Mesenchymal stem cell (in vitro differentiated cells and primary cell): ENCODE results near the gene LRP4.

ENCODE experiments used
- DNase-seq: peaks from one replicate; pipeline ENCODE4 v3.0.0-alpha.2; 2013
- H2AFZ ChIP-seq: one replicate; pipeline ENCODE4 v1.6.1; 2013; ENCODE audit warnings: low read depth, mild to moderate bottlenecking, control low read depth, inconsistent platforms, low read length, moderate library complexity
- H2AK5ac ChIP-seq: 2 replicates; pipeline ENCODE4 v1.6.1; 2013; ENCODE audit warnings: low read length, moderate library complexity, mild to moderate bottlenecking, inconsistent platforms; ENCODE audit not compliant: severe bottlenecking
- H2BK120ac ChIP-seq: one replicate; pipeline ENCODE4 v1.6.1; 2013; ENCODE audit warnings: low read depth, mild to moderate bottlenecking, inconsistent platforms, low read length, moderate library complexity
- H2BK12ac ChIP-seq, 2 experiments: one replicate each; pipeline ENCODE4 v1.6.1; 2013; ENCODE audit warnings: inconsistent platforms in 2 of 2, low read length in 2 of 2, mild to moderate bottlenecking in 2 of 2, moderate library complexity in 2 of 2, control low read depth in 1 of 2
- H2BK15ac ChIP-seq: one replicate; pipeline ENCODE4 v1.6.1; 2013; ENCODE audit warnings: mild to moderate bottlenecking, low read depth, inconsistent platforms; ENCODE audit not compliant: poor library complexity, severe bottlenecking
- H2BK5ac ChIP-seq: 2 replicates; pipeline ENCODE4 v1.6.1; 2013; ENCODE audit warnings: low read depth, mild to moderate bottlenecking, low read length, control low read depth, inconsistent platforms; ENCODE audit not compliant: poor library complexity, severe bottlenecking
- H3K14ac ChIP-seq, 2 experiments: one replicate each; pipeline ENCODE4 v1.6.1; 2013; ENCODE audit warnings: inconsistent platforms in 2 of 2, low read length in 2 of 2, control low read depth in 1 of 2, mild to moderate bottlenecking in 1 of 2, moderate library complexity in 1 of 2
- H3K18ac ChIP-seq, 2 experiments: one replicate each; pipeline ENCODE4 v1.6.1; 2013; ENCODE audit warnings: inconsistent platforms in 2 of 2, low read length in 2 of 2, control low read depth in 1 of 2, low read depth in 1 of 2, mild to moderate bottlenecking in 1 of 2
- H3K23ac ChIP-seq, 2 experiments: one replicate each; pipeline ENCODE4 v1.6.1; 2013; ENCODE audit warnings: inconsistent platforms in 2 of 2, low read length in 2 of 2, mild to moderate bottlenecking in 2 of 2, moderate library complexity in 2 of 2, control low read depth in 1 of 2
- H3K27ac ChIP-seq: 2 replicates; pipeline ENCODE4 v1.5.1; 2013; ENCODE audit warnings: mild to moderate bottlenecking, moderate library complexity, low read length, control low read depth, inconsistent platforms; ENCODE audit not compliant: poor library complexity, severe bottlenecking
- H3K27me3 ChIP-seq, 2 experiments: 2 replicates each; pipeline versions ENCODE4 v1.6.1 to v1.7.0; 2013; ENCODE audit warnings: low read length in 2 of 2, mild to moderate bottlenecking in 2 of 2, moderate library complexity in 2 of 2, control low read depth in 1 of 2, inconsistent platforms in 1 of 2; ENCODE audit not compliant: control insufficient read depth in 1 of 2, insufficient read depth in 1 of 2
- H3K36me3 ChIP-seq, 2 experiments: 2 replicates each; pipeline versions ENCODE4 v1.6.1 to v1.7.0; 2013; ENCODE audit warnings: low read length in 2 of 2, control low read depth in 1 of 2, inconsistent platforms in 1 of 2, low read depth in 1 of 2, mild to moderate bottlenecking in 1 of 2; ENCODE audit not compliant: insufficient read depth in 2 of 2, control insufficient read depth in 1 of 2
- H3K4ac ChIP-seq, 2 experiments: one replicate each; pipeline ENCODE4 v1.6.1; 2013; ENCODE audit warnings: inconsistent platforms in 2 of 2, low read length in 2 of 2, mild to moderate bottlenecking in 2 of 2, moderate library complexity in 2 of 2, control low read depth in 1 of 2, low read depth in 1 of 2
- H3K4me1 ChIP-seq: 2 replicates; pipeline ENCODE4 v1.6.1; 2013; ENCODE audit warnings: low read depth, low read length, control low read depth; ENCODE audit not compliant: control insufficient read depth, insufficient read depth
- H3K4me2 ChIP-seq: 2 replicates; pipeline ENCODE4 v1.6.1; 2013; ENCODE audit warnings: low read length, mild to moderate bottlenecking, inconsistent platforms; ENCODE audit not compliant: poor library complexity, severe bottlenecking
- H3K4me3 ChIP-seq, 2 experiments: 2 replicates each; pipeline versions ENCODE4 v1.5.1 to v1.7.0; 2013; ENCODE audit warnings: low read length in 2 of 2, mild to moderate bottlenecking in 2 of 2, control low read depth in 1 of 2, low read depth in 1 of 2; ENCODE audit not compliant: insufficient read depth in 1 of 2
- H3K79me1 ChIP-seq: replicated peaks from 2 replicates; pipeline ENCODE4 v1.6.1; 2013; ENCODE audit warnings: mild to moderate bottlenecking, control low read depth, low read length, inconsistent platforms; ENCODE audit not compliant: poor library complexity, severe bottlenecking
- H3K9ac ChIP-seq: 2 replicates; pipeline ENCODE4 v1.7.0; 2013; ENCODE audit warnings: mild to moderate bottlenecking, low read length, moderate library complexity
- H3K9me3 ChIP-seq: 2 replicates; pipeline ENCODE4 v1.7.0; 2013; ENCODE audit warnings: mild to moderate bottlenecking, low read length; ENCODE audit not compliant: control insufficient read depth
- H4K8ac ChIP-seq: one replicate; pipeline ENCODE4 v1.6.1; 2013; ENCODE audit warnings: inconsistent platforms, mild to moderate bottlenecking, low read length, moderate library complexity
- H4K91ac ChIP-seq: one replicate; pipeline ENCODE4 v1.6.1; 2013; ENCODE audit warnings: mild to moderate bottlenecking, low read length, inconsistent platforms
- WGBS: methylation state at CpG from one replicate; pipeline ENCODE4 v1.1.7; 2013; ENCODE audit warnings: mixed read lengths; 5-methylcytosine and 5-hydroxymethylcytosine counted together

LRP4 gene

DNA sequence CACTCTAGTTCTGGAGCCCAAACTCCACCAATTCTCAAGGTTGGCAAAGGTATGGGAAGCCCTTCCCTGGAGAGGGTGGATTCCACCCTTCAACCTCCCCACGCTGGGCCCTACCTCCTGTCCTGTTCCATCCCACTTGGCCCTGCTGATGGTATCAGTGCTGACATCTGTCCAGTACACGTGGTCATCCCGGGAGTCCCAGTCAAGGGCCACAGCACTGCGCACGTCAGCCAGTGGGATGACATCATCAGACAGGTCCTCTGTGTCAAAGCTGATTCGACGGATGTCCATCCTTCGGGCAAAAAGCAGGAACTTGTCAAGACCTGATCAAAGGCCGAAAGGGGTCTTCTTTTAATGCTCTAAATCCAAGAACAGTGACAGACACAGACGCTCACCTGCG, 32.1 kb downstream of the LRP4 start:
- H4K8ac ChIP-seq, result no peak overlapping the region
- WGBS, result 96% methylated on average over 11 of the region's 11 CpGs
- no peak overlapping the region for H2BK12ac ChIP-seq
- no peak for DNase-seq
- H3K36me3 ChIP-seq, result peaks cover 40 to 57% of the 10 kb centered on the region in 2 experiments
- no peaks in the 10 kb centered on the region for H3K27me3 ChIP-seq
- H2AFZ ChIP-seq, result no peak overlapping the region
- H3K18ac ChIP-seq, result no peak overlapping the region
- no peak overlapping the region for H4K91ac ChIP-seq
- H3K4me2 ChIP-seq, result no peak overlapping the region
- H3K9me3 ChIP-seq, result no peaks in the 10 kb centered on the region
- H2BK120ac ChIP-seq, result no peak overlapping the region
- H3K4me1 ChIP-seq, result no peaks in the 10 kb centered on the region
- no peaks in the 10 kb centered on the region for H3K79me1 ChIP-seq
- H3K23ac ChIP-seq, result no peak overlapping the region
- no peak overlapping the region for H3K4me3 ChIP-seq
- no peak overlapping the region for H3K9ac ChIP-seq
- no peak overlapping the region for H2BK5ac ChIP-seq
- H2BK15ac ChIP-seq, result no peak overlapping the region
- H3K4ac ChIP-seq, result no peak overlapping the region
- no peak overlapping the region for H2AK5ac ChIP-seq
- H3K14ac ChIP-seq, result no peak overlapping the region
- no peak overlapping the region for H3K27ac ChIP-seq

DNA sequence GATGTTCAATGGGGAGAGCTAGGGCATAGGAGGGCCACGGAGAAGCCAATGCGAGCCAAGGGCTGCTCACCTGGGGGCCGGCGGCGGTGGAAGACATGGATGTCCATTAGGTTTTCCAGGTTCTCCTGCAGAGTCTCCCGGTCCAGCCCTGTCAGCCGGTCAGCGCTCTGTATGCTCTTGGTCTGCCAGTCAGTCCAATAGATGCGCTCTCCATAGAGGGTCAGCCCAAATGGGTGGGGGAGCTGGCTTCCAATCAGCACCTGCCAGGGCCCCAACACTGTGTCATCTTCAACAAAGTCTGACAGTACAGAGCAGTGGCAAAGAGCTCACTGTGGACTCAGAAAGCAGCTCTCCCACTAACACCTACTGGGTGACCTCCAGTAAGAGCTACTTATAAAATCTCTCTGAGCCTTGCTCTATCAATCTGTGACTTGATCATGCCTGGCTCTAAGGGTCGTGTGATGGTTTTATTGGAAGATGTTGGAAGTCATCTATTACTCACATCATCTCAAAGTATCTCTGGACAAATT, 39.2 kb downstream of the LRP4 start:
- Histone ChIP-seq H3K23ac (no peak overlapping the region), H4K91ac (no peak overlapping the region), H3K14ac (no peak overlapping the region), H3K27ac (no peak overlapping the region), H2BK15ac (no peak overlapping the region), H2AFZ (no peak overlapping the region), H3K4me1 (peaks cover 6% of the 10 kb centered on the region), H3K18ac (no peak overlapping the region), H3K4me3 (no peak overlapping the region), H4K8ac (no peak overlapping the region), H2BK5ac (no peak overlapping the region), H3K79me1 (no peaks in the 10 kb centered on the region), H2BK120ac (no peak overlapping the region), H2BK12ac (no peak overlapping the region), H3K4ac (no peak overlapping the region), H2AK5ac (no peak overlapping the region), H3K9ac (no peak overlapping the region), H3K36me3 (peaks cover 53 to 60% of the 10 kb centered on the region in 2 experiments), H3K4me2 (no peak overlapping the region), H3K27me3 (no peaks in the 10 kb centered on the region), H3K9me3 (no peaks in the 10 kb centered on the region)
- no peak for DNase-seq
- WGBS, result 97% methylated on average over 9 of the region's 10 CpGs

DNA sequence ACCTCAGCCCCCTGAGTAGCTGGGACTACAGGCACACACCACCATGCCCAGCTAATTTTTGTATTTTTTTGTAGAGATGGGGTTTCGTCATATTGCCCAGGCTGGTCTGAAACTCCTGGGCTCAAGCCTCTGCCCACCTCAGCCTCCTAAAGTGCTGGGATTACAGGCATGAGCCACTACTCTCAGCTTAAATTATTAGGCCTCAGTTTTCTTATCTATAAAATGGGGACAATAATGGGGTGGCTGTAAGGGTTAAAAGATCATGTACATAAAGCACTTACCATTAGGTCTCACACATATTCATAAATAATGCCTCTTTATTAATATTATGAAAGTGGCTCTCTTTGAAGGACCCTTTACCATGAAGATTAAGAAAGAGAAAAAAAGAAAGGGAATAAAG, 40.8 kb downstream of the LRP4 start:
- H2BK15ac ChIP-seq, result no peak overlapping the region
- H3K18ac ChIP-seq, result no peak overlapping the region
- no peak overlapping the region for H2BK120ac ChIP-seq
- no peaks in the 10 kb centered on the region for H3K79me1 ChIP-seq
- H3K27me3 ChIP-seq, result no peaks in the 10 kb centered on the region
- H3K4me1 ChIP-seq, result peaks cover 6% of the 10 kb centered on the region
- H2AK5ac ChIP-seq, result no peak overlapping the region
- no peak overlapping the region for H3K4me3 ChIP-seq
- H4K8ac ChIP-seq, result no peak overlapping the region
- WGBS, result 100% methylated on average over 1 of the region's 1 CpG
- DNase-seq, result no peak
- H3K9me3 ChIP-seq, result no peaks in the 10 kb centered on the region
- no peak overlapping the region for H2AFZ ChIP-seq
- peaks cover 53 to 64% of the 10 kb centered on the region in 2 experiments for H3K36me3 ChIP-seq
- no peak overlapping the region for H4K91ac ChIP-seq
- H3K4me2 ChIP-seq, result no peak overlapping the region
- no peak overlapping the region for H3K4ac ChIP-seq
- H3K27ac ChIP-seq, result no peak overlapping the region
- no peak overlapping the region for H2BK5ac ChIP-seq
- H3K14ac ChIP-seq, result no peak overlapping the region
- no peak overlapping the region for H3K9ac ChIP-seq
- H3K23ac ChIP-seq, result no peak overlapping the region
- H2BK12ac ChIP-seq, result no peak overlapping the region

- H2BK120ac ChIP-seq, result no peak overlapping the region
- no peak for DNase-seq
- WGBS, result 93% methylated on average over 11 of the region's 11 CpGs
Observed at GRCh38 chr11:46876471-46876870, 41.9 kb downstream of the LRP4 start.

More at GRCh38 chr11:46876471-46876870, 41.9 kb downstream of the LRP4 start:
- Histone ChIP-seq H3K27me3 (no peaks in the 10 kb centered on the region), H3K4me3 (no peak overlapping the region), H3K4me1 (peaks cover 6% of the 10 kb centered on the region), H2AK5ac (no peak overlapping the region), H2BK15ac (no peak overlapping the region), H2BK5ac (no peak overlapping the region), H3K18ac (no peak overlapping the region), H3K9me3 (no peaks in the 10 kb centered on the region), H4K91ac (no peak overlapping the region), H3K4me2 (no peak overlapping the region), H3K14ac (no peak overlapping the region), H2AFZ (no peak overlapping the region), H3K9ac (no peak overlapping the region), H3K4ac (no peak overlapping the region), H3K23ac (no peak overlapping the region), H3K27ac (no peak overlapping the region), H3K79me1 (no peaks in the 10 kb centered on the region), H2BK12ac (no peak overlapping the region), H3K36me3 (peaks cover 51 to 63% of the 10 kb centered on the region in 2 experiments), H4K8ac (no peak overlapping the region)
